Measurements from ENCODE around the gene LRP1.

DNA sequence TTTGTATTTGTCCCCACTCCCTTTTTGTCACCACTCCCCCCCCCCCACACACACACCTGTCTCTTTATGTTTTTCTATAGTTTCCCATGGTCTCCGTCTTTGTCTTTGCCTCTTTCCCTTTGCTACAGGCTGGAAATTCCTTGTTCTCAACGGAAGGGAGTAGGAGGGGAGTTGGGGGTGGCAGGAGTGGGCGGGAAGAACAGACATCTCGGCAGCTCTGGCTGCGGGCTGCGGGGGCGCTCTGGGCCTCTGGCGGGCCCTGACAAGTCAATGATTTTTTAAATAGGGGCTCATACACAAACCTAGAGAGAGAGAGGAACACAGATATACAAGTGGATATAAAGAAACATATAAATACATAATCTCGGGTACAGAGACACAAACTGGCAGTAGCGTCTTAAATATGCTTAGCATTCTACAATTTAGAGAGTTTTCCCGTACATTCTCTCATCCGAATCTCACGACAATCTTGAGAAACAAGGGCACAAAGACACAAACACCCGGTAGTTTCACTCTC is 41.7 kb upstream of the LRP1 start:
- TF ChIP-seq, protein P1, sequence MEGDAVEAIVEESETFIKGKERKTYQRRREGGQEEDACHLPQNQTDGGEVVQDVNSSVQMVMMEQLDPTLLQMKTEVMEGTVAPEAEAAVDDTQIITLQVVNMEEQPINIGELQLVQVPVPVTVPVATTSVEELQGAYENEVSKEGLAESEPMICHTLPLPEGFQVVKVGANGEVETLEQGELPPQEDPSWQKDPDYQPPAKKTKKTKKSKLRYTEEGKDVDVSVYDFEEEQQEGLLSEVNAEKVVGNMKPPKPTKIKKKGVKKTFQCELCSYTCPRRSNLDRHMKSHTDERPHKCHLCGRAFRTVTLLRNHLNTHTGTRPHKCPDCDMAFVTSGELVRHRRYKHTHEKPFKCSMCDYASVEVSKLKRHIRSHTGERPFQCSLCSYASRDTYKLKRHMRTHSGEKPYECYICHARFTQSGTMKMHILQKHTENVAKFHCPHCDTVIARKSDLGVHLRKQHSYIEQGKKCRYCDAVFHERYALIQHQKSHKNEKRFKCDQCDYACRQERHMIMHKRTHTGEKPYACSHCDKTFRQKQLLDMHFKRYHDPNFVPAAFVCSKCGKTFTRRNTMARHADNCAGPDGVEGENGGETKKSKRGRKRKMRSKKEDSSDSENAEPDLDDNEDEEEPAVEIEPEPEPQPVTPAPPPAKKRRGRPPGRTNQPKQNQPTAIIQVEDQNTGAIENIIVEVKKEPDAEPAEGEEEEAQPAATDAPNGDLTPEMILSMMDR (conservative IDR thresholded peaks at IDR 0.05; ENCODE audit: low read depth, low read length): peak; percentile 60
- TF ChIP-seq EZH2 (IDR thresholded peaks at IDR 0.05; ENCODE audit: low read length, unreplicated experiment) (no peak), EZH2phosphoT487 (IDR thresholded peaks at IDR 0.05; ENCODE audit: borderline replicate concordance, low read length) (no peak)
